ENCODE measurements around the gene ATP6V1D. TPM values are rescaled to one million over a fixed set of nuclear protein-coding genes. Genes with fewer than 3 reads are reported as not detected.

Gene ATP6V1D
- total RNA-seq, 1 donor from 2014 or later, result 67.8 TPM

DNA sequence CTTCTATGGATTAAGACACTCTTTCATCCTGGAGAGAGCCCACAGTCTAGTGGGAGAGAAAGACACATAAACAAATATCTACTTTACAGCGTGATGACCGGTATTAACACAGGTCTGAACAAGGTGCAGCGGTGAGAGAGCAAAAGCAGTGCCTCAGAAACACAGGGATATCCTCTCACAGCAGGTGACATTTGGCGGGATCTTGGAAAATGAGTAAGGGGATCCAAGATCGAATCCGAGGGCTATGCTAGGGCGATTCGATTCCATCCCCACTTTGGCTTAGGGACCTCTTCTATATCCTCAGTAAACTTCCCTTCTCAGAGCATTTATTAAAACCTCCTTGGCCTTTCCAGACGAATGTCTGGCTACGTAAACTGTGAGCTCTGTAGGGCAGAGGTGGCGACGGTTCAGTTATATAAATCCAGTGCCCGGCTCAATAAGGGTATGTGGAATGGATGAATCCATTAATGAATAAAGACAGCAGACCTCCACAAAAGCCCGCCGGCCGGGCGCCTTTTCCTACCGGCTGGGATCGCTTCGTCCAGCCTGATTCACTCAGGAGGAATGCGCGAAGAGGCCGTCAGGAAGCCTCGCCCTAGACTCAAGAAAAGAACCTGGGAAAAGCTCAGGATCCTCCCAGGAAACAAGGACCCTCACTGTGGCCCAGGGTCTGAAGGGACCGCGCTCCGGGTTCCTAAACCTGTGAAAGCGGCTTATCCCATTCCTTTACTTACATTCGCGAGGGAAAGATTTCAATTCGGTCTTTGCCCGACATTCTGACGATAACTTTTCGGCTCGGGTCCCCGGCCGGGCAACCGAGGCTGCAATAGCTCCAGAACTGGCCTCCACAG, 455 bp downstream of the ATP6V1D start:
- H3K27me3 Mint-ChIP-seq (ENCODE audit: unreplicated experiment), result no peaks in the 10 kb centered on the region
- DNase-seq (ENCODE audit: extremely low spot score, unreplicated experiment), result no peak
- no peaks in the 10 kb centered on the region for H3K9me3 Mint-ChIP-seq (ENCODE audit: unreplicated experiment)
- H3K36me3 Mint-ChIP-seq (ENCODE audit: unreplicated experiment), result peaks cover 2% of the 10 kb centered on the region
- peaks cover 43% of the 10 kb centered on the region for H3K4me1 Mint-ChIP-seq (ENCODE audit: unreplicated experiment)
- peak overlapping the region; percentile 96 for H3K4me3 Mint-ChIP-seq (ENCODE audit: unreplicated experiment)
- H3K27ac Mint-ChIP-seq (ENCODE audit: unreplicated experiment), result peak overlapping the region; percentile 97
- TF ChIP-seq, protein P1, sequence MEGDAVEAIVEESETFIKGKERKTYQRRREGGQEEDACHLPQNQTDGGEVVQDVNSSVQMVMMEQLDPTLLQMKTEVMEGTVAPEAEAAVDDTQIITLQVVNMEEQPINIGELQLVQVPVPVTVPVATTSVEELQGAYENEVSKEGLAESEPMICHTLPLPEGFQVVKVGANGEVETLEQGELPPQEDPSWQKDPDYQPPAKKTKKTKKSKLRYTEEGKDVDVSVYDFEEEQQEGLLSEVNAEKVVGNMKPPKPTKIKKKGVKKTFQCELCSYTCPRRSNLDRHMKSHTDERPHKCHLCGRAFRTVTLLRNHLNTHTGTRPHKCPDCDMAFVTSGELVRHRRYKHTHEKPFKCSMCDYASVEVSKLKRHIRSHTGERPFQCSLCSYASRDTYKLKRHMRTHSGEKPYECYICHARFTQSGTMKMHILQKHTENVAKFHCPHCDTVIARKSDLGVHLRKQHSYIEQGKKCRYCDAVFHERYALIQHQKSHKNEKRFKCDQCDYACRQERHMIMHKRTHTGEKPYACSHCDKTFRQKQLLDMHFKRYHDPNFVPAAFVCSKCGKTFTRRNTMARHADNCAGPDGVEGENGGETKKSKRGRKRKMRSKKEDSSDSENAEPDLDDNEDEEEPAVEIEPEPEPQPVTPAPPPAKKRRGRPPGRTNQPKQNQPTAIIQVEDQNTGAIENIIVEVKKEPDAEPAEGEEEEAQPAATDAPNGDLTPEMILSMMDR (IDR thresholded peaks at IDR 0.05), result no peak

DNA sequence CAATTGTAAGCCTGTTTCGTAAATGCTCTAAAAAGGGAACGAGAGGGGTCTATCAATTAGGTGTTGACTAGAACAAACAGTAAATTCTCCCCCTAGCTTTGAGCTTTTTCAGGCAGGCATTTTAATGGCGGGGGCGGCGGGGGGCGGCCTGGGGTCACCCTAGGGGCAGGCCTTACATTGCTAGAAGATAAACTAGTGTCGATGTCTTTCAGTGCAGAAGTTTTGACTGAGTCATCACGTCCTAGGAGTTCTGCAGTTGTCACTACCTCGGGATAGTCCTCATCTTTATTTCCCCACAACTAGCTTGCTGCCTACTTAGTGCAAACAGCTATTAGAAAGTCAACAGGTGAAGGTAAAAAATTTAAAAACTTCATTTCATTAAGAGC, 1.6 kb downstream of the ATP6V1D start:
- no peaks in the 10 kb centered on the region for H3K9me3 Mint-ChIP-seq (ENCODE audit: unreplicated experiment)
- TF ChIP-seq, protein P1 (IDR thresholded peaks at IDR 0.05), result no peak
- H3K4me3 Mint-ChIP-seq (ENCODE audit: unreplicated experiment), result peak overlapping the region; percentile 96
- peak overlapping the region; percentile 97 for H3K27ac Mint-ChIP-seq (ENCODE audit: unreplicated experiment)
- H3K27me3 Mint-ChIP-seq (ENCODE audit: unreplicated experiment), result no peaks in the 10 kb centered on the region
- peaks cover 6% of the 10 kb centered on the region for H3K36me3 Mint-ChIP-seq (ENCODE audit: unreplicated experiment)
- H3K4me1 Mint-ChIP-seq (ENCODE audit: unreplicated experiment), result peaks cover 41% of the 10 kb centered on the region
- no peak for DNase-seq (ENCODE audit: extremely low spot score, unreplicated experiment)

DNA sequence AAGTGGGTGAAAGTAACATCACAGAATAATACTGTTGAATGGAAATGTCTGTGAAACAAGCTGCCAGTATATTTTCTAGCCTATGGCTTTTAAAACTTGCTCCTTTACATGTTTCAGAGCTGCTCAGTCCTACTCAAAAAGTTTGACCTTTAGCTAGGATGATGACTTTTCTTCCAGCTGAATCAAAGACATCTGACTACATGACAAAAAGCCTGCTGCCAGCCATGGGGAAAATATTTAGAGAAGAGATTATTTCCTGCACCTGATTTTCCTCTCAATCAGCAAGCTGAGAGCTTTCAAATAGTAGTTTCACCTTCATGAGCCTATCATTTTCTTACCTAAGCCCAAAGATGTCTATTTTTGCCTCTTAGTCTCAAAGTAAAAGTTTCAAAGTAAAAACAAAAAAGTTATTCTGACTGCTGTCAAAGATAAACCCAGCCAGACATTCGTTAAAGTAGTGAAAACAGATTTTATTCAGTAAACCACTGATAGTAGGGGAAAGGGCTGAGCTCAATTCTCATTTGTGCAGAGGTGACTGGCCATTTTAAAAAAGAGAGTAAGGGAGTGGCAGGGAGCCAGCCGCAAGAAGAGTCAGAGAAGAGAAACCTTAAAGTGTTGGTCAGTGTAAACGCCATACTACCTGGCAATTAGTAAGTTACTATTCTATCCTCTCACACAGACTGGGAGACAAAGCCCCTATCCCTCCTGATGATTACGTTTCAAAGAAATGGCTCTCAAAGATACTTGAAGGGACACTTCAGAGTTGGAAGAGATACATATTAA, 2.2 kb downstream of the ATP6V1D start:
- no peaks in the 10 kb centered on the region for H3K27me3 Mint-ChIP-seq (ENCODE audit: unreplicated experiment)
- H3K4me3 Mint-ChIP-seq (ENCODE audit: unreplicated experiment), result peak overlapping the region; percentile 96
- no peak for DNase-seq (ENCODE audit: extremely low spot score, unreplicated experiment)
- H3K9me3 Mint-ChIP-seq (ENCODE audit: unreplicated experiment), result no peaks in the 10 kb centered on the region
- TF ChIP-seq, protein P1 (IDR thresholded peaks at IDR 0.05), result no peak
- H3K36me3 Mint-ChIP-seq (ENCODE audit: unreplicated experiment), result peaks cover 8% of the 10 kb centered on the region
- H3K27ac Mint-ChIP-seq (ENCODE audit: unreplicated experiment), result peak overlapping the region; percentile 60
- H3K4me1 Mint-ChIP-seq (ENCODE audit: unreplicated experiment), result peaks cover 41% of the 10 kb centered on the region

DNA sequence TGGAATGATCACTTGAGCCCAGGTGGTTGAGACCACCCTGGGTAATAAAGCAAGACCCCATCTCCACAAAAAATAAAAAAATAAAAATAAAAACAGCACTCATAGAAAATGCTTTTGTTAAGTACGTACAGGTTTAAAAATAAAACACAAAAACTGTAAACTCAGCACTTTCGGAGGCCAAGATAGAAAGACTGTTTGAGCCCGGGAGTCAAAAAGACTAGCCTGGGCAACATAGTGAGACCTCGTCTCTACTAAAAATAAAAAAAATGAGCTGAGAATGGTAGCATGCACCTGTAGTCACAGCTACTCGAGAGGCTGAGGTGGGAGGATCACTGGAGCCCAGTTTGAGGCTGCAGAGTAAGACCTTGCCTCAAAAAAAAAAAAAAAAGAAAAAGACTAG, 7.5 kb downstream of the ATP6V1D start:
- Mint-ChIP-seq H3K36me3 (ENCODE audit: unreplicated experiment) (peaks cover 36% of the 10 kb centered on the region), H3K4me3 (ENCODE audit: unreplicated experiment) (no peak overlapping the region), H3K27me3 (ENCODE audit: unreplicated experiment) (no peaks in the 10 kb centered on the region), H3K27ac (ENCODE audit: unreplicated experiment) (no peak overlapping the region), H3K4me1 (ENCODE audit: unreplicated experiment) (peaks cover 9% of the 10 kb centered on the region), H3K9me3 (ENCODE audit: unreplicated experiment) (no peaks in the 10 kb centered on the region)
- TF ChIP-seq, protein P1 (IDR thresholded peaks at IDR 0.05), result no peak
- DNase-seq (ENCODE audit: extremely low spot score, unreplicated experiment), result no peak

DNA sequence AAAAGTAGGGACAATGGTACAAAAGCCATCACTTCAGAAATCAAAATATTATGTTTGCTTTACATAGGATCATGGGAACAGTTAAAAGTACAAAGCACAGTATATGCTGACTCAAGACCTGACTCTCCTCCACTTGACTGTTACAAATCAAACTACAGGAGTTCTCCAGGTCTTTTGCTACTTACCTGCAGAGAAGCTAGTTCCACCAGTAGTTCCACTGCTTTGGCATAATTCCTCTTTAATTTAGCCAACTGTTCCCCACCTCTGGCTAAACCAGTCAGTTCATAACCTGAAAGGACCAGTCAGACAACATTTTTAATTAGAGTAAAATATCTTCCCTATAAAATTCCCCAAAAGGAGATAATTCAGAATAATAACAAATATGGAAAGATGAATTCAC, 14.0 kb downstream of the ATP6V1D start:
- H3K4me3 Mint-ChIP-seq (ENCODE audit: unreplicated experiment), result no peak overlapping the region
- H3K4me1 Mint-ChIP-seq (ENCODE audit: unreplicated experiment), result no peaks in the 10 kb centered on the region
- no peaks in the 10 kb centered on the region for H3K9me3 Mint-ChIP-seq (ENCODE audit: unreplicated experiment)
- H3K27me3 Mint-ChIP-seq (ENCODE audit: unreplicated experiment), result no peaks in the 10 kb centered on the region
- TF ChIP-seq, protein P1 (IDR thresholded peaks at IDR 0.05), result no peak
- no peak for DNase-seq (ENCODE audit: extremely low spot score, unreplicated experiment)
- peaks cover 40% of the 10 kb centered on the region for H3K36me3 Mint-ChIP-seq (ENCODE audit: unreplicated experiment)
- H3K27ac Mint-ChIP-seq (ENCODE audit: unreplicated experiment), result no peak overlapping the region

Data from osteocyte (in vitro differentiated cells).